ENCODE results near the gene PRDX5.
A peak's percentile ranks its signal among the peaks of the same experiment; 100 is the strongest.

PRDX5 gene

GRCh38 chr11:64290352-64291261 is 27.3 kb upstream of the PRDX5 start:
- DNase-seq, result no peak

GRCh38 chr11:64291262-64291751 is 26.6 kb upstream of the PRDX5 start, which contains the start of gene KCNK4:
TSS of gene KCNK4 (plus strand) at chr11:64291302. CDS start at chr11:64293019, 1,717 bp downstream.
- DNase-seq, result no peak

- no peak for DNase-seq
Observed at GRCh38 chr11:64291752-64292459, 26.0 kb upstream of the PRDX5 start.

- DNase-seq, result no peak
Observed at GRCh38 chr11:64292460-64293254, 25.3 kb upstream of the PRDX5 start.

GRCh38 chr11:64294774-64295173 is 23.1 kb upstream of the PRDX5 start:
- no peak for DNase-seq

- no peak for DNase-seq
Observed at GRCh38 chr11:64295760-64296159, 22.2 kb upstream of the PRDX5 start.

- DNase-seq, result no peak
Observed at GRCh38 chr11:64296236-64296635, 21.7 kb upstream of the PRDX5 start.

GRCh38 chr11:64296830-64297698 is 20.9 kb upstream of the PRDX5 start:
- DNase-seq, result no peak

GRCh38 chr11:64297699-64298358 is 20.1 kb upstream of the PRDX5 start:
- no peak for DNase-seq

- no peak for DNase-seq
Observed at GRCh38 chr11:64298966-64299846, 18.7 kb upstream of the PRDX5 start.

- DNase-seq, result no peak
Observed at GRCh38 chr11:64299847-64300648, 17.9 kb upstream of the PRDX5 start, which contains the start of gene CATSPERZ. TSS of gene CATSPERZ (plus strand) at chr11:64300358. CDS start at chr11:64300411, 53 bp downstream.

- no peak for DNase-seq
Observed at GRCh38 chr11:64303109-64304031, 14.6 kb upstream of the PRDX5 start.

- DNase-seq, result no peak
Observed at GRCh38 chr11:64304032-64304315, 13.9 kb upstream of the PRDX5 start.

GRCh38 chr11:64304316-64305072 is 13.4 kb upstream of the PRDX5 start:
- DNase-seq, result peak; percentile 85

- peak; percentile 99 for DNase-seq
Observed at GRCh38 chr11:64305075-64305690, 12.7 kb upstream of the PRDX5 start, which contains the start of gene ESRRA. TSS of gene ESRRA (plus strand) at chr11:64305524. CDS start at chr11:64307180, 1,656 bp downstream.

GRCh38 chr11:64305691-64306562 is 12.0 kb upstream of the PRDX5 start:
- DNase-seq, result peak; percentile 59
